HepG2 (cell line): ENCODE data around the gene MYH15. TPM values are rescaled to one million over a fixed set of nuclear protein-coding genes. Genes with fewer than 3 reads are reported as not detected.

Experiments used
- ATAC-seq: fragments of 200-7000 bp; cut with Tn5 transposase; 3 replicates; pipeline ENCODE4 v1.9.1; 2020; ENCODE audit warnings: mild to moderate bottlenecking, moderate library complexity
- BruUV-seq: library from RNA; stranded (reverse); fragments of 400-500 nt; replicated peaks from 2 replicates; lab custom pipeline; 2021; lab: Mats Ljungman, UMichigan
- CTCF ChIA-PET: fragments of 300-600 bp; formaldehyde crosslinking; extraction: SDS; loops from one replicate; lab custom pipeline; 2021; ENCODE audit warnings: low total read pairs, inconsistent platforms, low intra/inter-chr PET ratio; lab: Yijun Ruan, JAX
- POLR2A ChIA-PET: fragments of 350-600 bp; sonication (Branson Sonifier 250); formaldehyde crosslinking; loops from one replicate; lab custom pipeline; 2020; ENCODE audit warnings: antibody characterized with exemption, inconsistent platforms; lab: Yijun Ruan, JAX
- DNase-seq: peaks from one replicate; pipeline ENCODE4 v3.0.0-alpha.2; 2015; ENCODE audit warnings: low spot score
- FAIRE-seq: peaks from 3 replicates; lab custom pipeline; 2011; peaks lifted over from hg19 to GRCh38; lab: Jason Lieb, UNC
- H2AFZ ChIP-seq: one replicate; pipeline ENCODE4 v1.6.1; 2011; ENCODE audit warnings: low read length, inconsistent platforms
- H3K27ac ChIP-seq: fragments of 300-600 bp; 3 replicates; pipeline ENCODE4 v1.8.0; 2011; ENCODE audit warnings: mixed run types, mild to moderate bottlenecking, mixed read lengths, low read length, inconsistent platforms; ENCODE audit not compliant: insufficient read depth; ENCODE audit errors: extremely low read length
- H3K27me3 ChIP-seq, 2 experiments: fragments of 200-600 bp in 1 of 2; 2 replicates in 1 of 2; 3 replicates in 1 of 2; pipeline versions ENCODE4 v1.6.0 to v1.8.0; 2011; ENCODE audit warnings: low read length in 2 of 2, mild to moderate bottlenecking in 2 of 2, moderate library complexity in 2 of 2, inconsistent platforms in 1 of 2; ENCODE audit not compliant: insufficient read depth in 2 of 2, control insufficient read depth in 1 of 2
- H3K36me3 ChIP-seq, 2 experiments: fragments of 200-600 bp in 1 of 2; replicated peaks in 1 of 2; 2 replicates in 1 of 2; 3 replicates in 1 of 2; pipeline versions ENCODE4 v1.5.1 to v1.8.0; 2011; ENCODE audit warnings: low read length in 2 of 2, inconsistent platforms in 1 of 2; ENCODE audit not compliant: insufficient read depth in 2 of 2, control insufficient read depth in 1 of 2
- H3K4me1 ChIP-seq: 2 replicates; pipeline ENCODE4 v1.5.1; 2012; ENCODE audit warnings: low read length, inconsistent platforms; ENCODE audit not compliant: insufficient read depth
- H3K4me2 ChIP-seq: 2 replicates; pipeline ENCODE4 v1.6.0; 2011; ENCODE audit warnings: low read depth, low read length, inconsistent platforms
- H3K4me3 ChIP-seq, 3 experiments: fragments of 200-600 bp in 1 of 3; sonication (generic), shearing (Covaris generic) in 1 of 3; replicated peaks in 1 of 3; 2 replicates each; pipeline ENCODE4 v1.5.1; 2011 to 2016; ENCODE audit warnings: low read length in 3 of 3, inconsistent platforms in 2 of 3, low read depth in 2 of 3, mild to moderate bottlenecking in 2 of 3, control low read depth in 1 of 3, mixed read lengths in 1 of 3; ENCODE audit not compliant: insufficient read depth in 1 of 3
- H3K79me2 ChIP-seq: one replicate; pipeline ENCODE4 v1.6.1; 2011; ENCODE audit warnings: low read length, inconsistent platforms; ENCODE audit not compliant: insufficient read depth
- H3K9ac ChIP-seq: 2 replicates; pipeline ENCODE4 v1.6.0; 2011; ENCODE audit warnings: mild to moderate bottlenecking, low read depth, low read length, inconsistent platforms; ENCODE audit not compliant: insufficient read depth
- H3K9me3 ChIP-seq: 2 replicates; pipeline ENCODE4 v1.5.1; 2012; ENCODE audit warnings: mild to moderate bottlenecking, low read length
- H4K20me1 ChIP-seq: 2 replicates; pipeline ENCODE4 v1.6.0; 2011; ENCODE audit warnings: inconsistent platforms, mild to moderate bottlenecking, low read length, moderate library complexity; ENCODE audit not compliant: insufficient read depth
- ESRRA ChIP-seq: sonication (generic); formaldehyde crosslinking; IDR thresholded peaks from 2 replicates; pipeline ENCODE4 v1.5.1; 2020; ENCODE audit warnings: mild to moderate bottlenecking, low read depth, missing genetic modification reagents
- GABPA ChIP-seq, 2 experiments: IDR thresholded peaks; 2 replicates each; pipeline ENCODE4 v1.6.1; 2011 to 2016; ENCODE audit warnings: low read depth in 2 of 2, low read length in 1 of 2, missing biosample characterization in 1 of 2, missing genetic modification characterization in 1 of 2
- HDAC6 ChIP-seq: fragments of 200-600 bp; sonication (generic); IDR thresholded peaks from 2 replicates; pipeline ENCODE4 v1.7.0; 2017; ENCODE audit warnings: mild to moderate bottlenecking, antibody characterized with exemption, low read length, low read depth
- PITX1 ChIP-seq: sonication (generic); formaldehyde crosslinking; IDR thresholded peaks from 2 replicates; pipeline ENCODE4 v1.5.1; 2020; ENCODE audit warnings: mild to moderate bottlenecking, missing genetic modification reagents
- RARA ChIP-seq: IDR thresholded peaks from 2 replicates; pipeline ENCODE4 v1.6.1; 2016; ENCODE audit warnings: missing genetic modification reagents, missing compliant biosample characterization
- SUZ12 ChIP-seq: fragments of 150-350 bp; IDR thresholded peaks from 2 replicates; pipeline ENCODE4 v1.6.1; 2014; ENCODE audit warnings: low read depth, low read length
- ZNF136 ChIP-seq: sonication (generic); formaldehyde crosslinking; IDR thresholded peaks from 2 replicates; pipeline ENCODE4 v1.8.1; 2022; ENCODE audit warnings: low read depth, mild to moderate bottlenecking, moderate library complexity, missing genetic modification reagents
- WGBS: methylation state at CpG from one replicate; pipeline ENCODE4 v1.1.6; 2017; ENCODE audit warnings: low lambda C conversion rate; 5-methylcytosine and 5-hydroxymethylcytosine counted together
- in situ Hi-C: cut with HindIII; loops from 2 replicates; pipeline ENCODE4 v1.10.0; 2017; ENCODE audit warnings: low pct_unique_long_range_greater_than_20kb; ENCODE audit not compliant: extremely low pct_ligation_motif_present
- intact Hi-C: fragments of 100-400 bp; cut with micrococcal nuclease; formaldehyde crosslinking; loops from one replicate; pipeline ENCODE4 v1.10.0; 2022; ENCODE audit not compliant: unreplicated experiment
- polyA plus RNA-seq, 8 experiments: library from polyadenylated mRNA; depleted of rRNA in 3 of 8; stranded (reverse) in 7 of 8; unstranded in 1 of 8; fragments of >200 nt; fragmentation: Illumina TruSeq in 4 of 8; extraction: Trizol in 4 of 8; gene quantifications; 2 replicates each; pipeline versions ENCODE4 v1.2.1 to v1.2.3, GENCODE V29; 2011 to 2016; ENCODE audit warnings: low read depth in 4 of 8, missing spikeins in 1 of 8, mixed read lengths in 1 of 8; ENCODE audit not compliant: insufficient read depth in 1 of 8
- total RNA-seq, 5 experiments: library from RNA; depleted of rRNA; stranded (reverse); fragments of >200 nt; fragmentation: Illumina TruSeq; extraction: Trizol; gene quantifications; 2 replicates each; pipeline ENCODE4 v1.2.3, GENCODE V29; 2016; ENCODE audit warnings: low read depth in 1 of 5
- TF ChIP-seq, protein P1 (sequence below): sonication (generic); formaldehyde crosslinking; IDR thresholded peaks from 2 replicates; pipeline ENCODE4 v1.5.0; 2020; ENCODE audit warnings: missing genetic modification reagents
- TF ChIP-seq, protein P2 (sequence below): sonication (generic); formaldehyde crosslinking; IDR thresholded peaks from 2 replicates; pipeline ENCODE4 v1.5.0; 2020; ENCODE audit warnings: missing genetic modification reagents, mild to moderate bottlenecking, borderline replicate concordance
- TF ChIP-seq, protein P3 (sequence below): IDR thresholded peaks from 2 replicates; pipeline ENCODE4 v1.6.1; 2016; ENCODE audit warnings: missing compliant biosample characterization, missing genetic modification reagents, borderline replicate concordance
- TF ChIP-seq, protein P4 (sequence below): sonication (generic); formaldehyde crosslinking; IDR thresholded peaks from 2 replicates; pipeline ENCODE4 v1.4.0; 2020; ENCODE audit warnings: missing genetic modification reagents, borderline replicate concordance
- TF ChIP-seq, protein P5 (sequence below): sonication (generic); formaldehyde crosslinking; IDR thresholded peaks from 2 replicates; pipeline ENCODE4 v1.8.0; 2022; ENCODE audit warnings: mild to moderate bottlenecking, missing genetic modification reagents; ENCODE audit not compliant: insufficient replicate concordance
- TF ChIP-seq, protein P6 (sequence below): sonication (generic); formaldehyde crosslinking; IDR thresholded peaks from 2 replicates; pipeline ENCODE4 v1.8.1; 2023; ENCODE audit warnings: missing genetic modification reagents, inconsistent platforms, borderline replicate concordance
- TF ChIP-seq, protein P7 (sequence below): sonication (generic); formaldehyde crosslinking; IDR thresholded peaks from 2 replicates; pipeline ENCODE4 v1.4.0; 2020; ENCODE audit warnings: missing genetic modification reagents, mild to moderate bottlenecking, borderline replicate concordance

MYH15 gene
- total and polyA plus RNA-seq, 2 of the 13 experiments (the other 11 are each of a cell fraction or from before 2014, with no cell fraction given) = 0.03 to 0.09 TPM

DNA sequence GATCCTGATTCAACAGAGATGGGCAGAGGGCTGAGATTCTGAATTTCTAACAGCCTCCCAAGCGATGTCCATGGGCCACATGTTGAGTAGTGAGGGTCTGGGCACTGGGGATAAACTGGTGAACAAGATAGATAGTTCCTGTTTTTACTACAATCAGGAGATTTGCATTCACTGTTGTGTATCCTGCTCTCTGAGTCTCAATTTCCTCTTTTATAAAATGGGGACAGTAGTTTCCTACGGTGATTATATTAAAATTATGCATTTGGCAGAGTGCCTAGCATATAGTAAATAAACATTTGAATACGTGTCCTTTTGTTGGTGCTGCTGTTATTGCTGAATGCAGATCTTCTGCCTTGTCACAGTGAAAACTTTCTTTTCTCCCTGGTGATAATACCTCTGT, 102.5 kb downstream of the MYH15 start:
- Histone ChIP-seq H3K4me1 (peaks cover 8% of the 10 kb centered on the region), H4K20me1 (no peaks in the 10 kb centered on the region), H3K9me3 (no peaks in the 10 kb centered on the region), H3K9ac (no peak overlapping the region), H3K27ac (no peak overlapping the region), H3K36me3 (no peaks in the 10 kb centered on the region), H3K79me2 (no peaks in the 10 kb centered on the region), H3K27me3 (peaks cover 0 to 4% of the 10 kb centered on the region in 2 experiments; a peak in 2 of 5 replicates), H3K4me2 (no peak overlapping the region), H3K4me3 (no peak overlapping the region), H2AFZ (no peak overlapping the region)
- in situ Hi-C loops = loop anchor here (5.0 to 10.0 kb wide), 2 partner anchors 256 to 473 kb away; no protein-coding TSS in a partner anchor
- CTCF ChIA-PET = no interaction called here
- 11% methylated on average over 3 of the region's 3 CpGs for WGBS
- DNase-seq (no peak), ATAC-seq (no peak), FAIRE-seq (no peak)
- intact Hi-C loops = loop anchor here (2.0 to 5.0 kb wide), 2 partner anchors 471 to 1173 kb away; no protein-coding TSS in a partner anchor
- BruUV-seq = no TSS peak
- POLR2A ChIA-PET = no interaction called here
- TF ChIP-seq RARA (CRISPR knock-in tag) = no peak
- no peak for TF ChIP-seq ZNF136
- TF ChIP-seq, protein P1, sequence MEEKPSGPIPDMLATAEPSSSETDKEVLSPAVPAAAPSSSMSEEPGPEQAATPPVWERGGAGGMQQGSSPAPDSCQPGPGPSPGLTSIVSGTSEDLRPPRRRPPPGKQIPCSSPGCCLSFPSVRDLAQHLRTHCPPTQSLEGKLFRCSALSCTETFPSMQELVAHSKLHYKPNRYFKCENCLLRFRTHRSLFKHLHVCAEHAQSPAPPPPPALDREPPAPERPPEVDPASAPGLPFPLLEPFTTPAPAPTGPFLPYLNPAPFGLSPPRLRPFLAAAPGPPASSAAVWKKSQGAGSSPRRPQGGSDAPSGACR (CRISPR knock-in tag) = no peak
- TF ChIP-seq, protein P2, sequence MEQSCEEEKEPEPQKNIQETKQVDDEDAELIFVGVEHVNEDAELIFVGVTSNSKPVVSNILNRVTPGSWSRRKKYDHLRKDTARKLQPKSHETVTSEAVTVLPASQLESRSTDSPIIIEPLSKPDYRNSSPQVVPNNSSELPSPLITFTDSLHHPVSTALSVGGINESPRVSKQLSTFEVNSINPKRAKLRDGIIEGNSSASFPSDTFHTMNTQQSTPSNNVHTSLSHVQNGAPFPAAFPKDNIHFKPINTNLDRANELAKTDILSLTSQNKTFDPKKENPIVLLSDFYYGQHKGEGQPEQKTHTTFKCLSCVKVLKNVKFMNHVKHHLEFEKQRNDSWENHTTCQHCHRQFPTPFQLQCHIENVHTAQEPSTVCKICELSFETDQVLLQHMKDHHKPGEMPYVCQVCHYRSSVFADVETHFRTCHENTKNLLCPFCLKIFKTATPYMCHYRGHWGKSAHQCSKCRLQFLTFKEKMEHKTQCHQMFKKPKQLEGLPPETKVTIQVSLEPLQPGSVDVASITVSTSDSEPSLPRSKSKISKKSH = no peak
- TF ChIP-seq PITX1 (CRISPR knock-in tag) = no peak
- TF ChIP-seq, protein P3, sequence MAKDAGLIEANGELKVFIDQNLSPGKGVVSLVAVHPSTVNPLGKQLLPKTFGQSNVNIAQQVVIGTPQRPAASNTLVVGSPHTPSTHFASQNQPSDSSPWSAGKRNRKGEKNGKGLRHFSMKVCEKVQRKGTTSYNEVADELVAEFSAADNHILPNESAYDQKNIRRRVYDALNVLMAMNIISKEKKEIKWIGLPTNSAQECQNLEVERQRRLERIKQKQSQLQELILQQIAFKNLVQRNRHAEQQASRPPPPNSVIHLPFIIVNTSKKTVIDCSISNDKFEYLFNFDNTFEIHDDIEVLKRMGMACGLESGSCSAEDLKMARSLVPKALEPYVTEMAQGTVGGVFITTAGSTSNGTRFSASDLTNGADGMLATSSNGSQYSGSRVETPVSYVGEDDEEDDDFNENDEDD = no peak
- TF ChIP-seq, protein P4, sequence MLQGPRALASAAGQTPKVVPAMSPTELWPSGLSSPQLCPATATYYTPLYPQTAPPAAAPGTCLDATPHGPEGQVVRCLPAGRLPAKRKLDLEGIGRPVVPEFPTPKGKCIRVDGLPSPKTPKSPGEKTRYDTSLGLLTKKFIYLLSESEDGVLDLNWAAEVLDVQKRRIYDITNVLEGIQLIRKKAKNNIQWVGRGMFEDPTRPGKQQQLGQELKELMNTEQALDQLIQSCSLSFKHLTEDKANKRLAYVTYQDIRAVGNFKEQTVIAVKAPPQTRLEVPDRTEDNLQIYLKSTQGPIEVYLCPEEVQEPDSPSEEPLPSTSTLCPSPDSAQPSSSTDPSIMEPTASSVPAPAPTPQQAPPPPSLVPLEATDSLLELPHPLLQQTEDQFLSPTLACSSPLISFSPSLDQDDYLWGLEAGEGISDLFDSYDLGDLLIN (CRISPR knock-in tag) = no peak
- no peak for TF ChIP-seq SUZ12
- TF ChIP-seq, protein P5, sequence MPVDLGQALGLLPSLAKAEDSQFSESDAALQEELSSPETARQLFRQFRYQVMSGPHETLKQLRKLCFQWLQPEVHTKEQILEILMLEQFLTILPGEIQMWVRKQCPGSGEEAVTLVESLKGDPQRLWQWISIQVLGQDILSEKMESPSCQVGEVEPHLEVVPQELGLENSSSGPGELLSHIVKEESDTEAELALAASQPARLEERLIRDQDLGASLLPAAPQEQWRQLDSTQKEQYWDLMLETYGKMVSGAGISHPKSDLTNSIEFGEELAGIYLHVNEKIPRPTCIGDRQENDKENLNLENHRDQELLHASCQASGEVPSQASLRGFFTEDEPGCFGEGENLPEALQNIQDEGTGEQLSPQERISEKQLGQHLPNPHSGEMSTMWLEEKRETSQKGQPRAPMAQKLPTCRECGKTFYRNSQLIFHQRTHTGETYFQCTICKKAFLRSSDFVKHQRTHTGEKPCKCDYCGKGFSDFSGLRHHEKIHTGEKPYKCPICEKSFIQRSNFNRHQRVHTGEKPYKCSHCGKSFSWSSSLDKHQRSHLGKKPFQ = no peak
- TF ChIP-seq, protein P6, sequence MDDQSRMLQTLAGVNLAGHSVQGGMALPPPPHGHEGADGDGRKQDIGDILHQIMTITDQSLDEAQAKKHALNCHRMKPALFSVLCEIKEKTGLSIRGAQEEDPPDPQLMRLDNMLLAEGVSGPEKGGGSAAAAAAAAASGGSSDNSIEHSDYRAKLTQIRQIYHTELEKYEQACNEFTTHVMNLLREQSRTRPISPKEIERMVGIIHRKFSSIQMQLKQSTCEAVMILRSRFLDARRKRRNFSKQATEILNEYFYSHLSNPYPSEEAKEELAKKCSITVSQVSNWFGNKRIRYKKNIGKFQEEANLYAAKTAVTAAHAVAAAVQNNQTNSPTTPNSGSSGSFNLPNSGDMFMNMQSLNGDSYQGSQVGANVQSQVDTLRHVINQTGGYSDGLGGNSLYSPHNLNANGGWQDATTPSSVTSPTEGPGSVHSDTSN = no peak
- no peak for TF ChIP-seq GABPA (IDR thresholded peaks at IDR 0.05; ENCODE audit: low read depth, low read length)
- no peak for TF ChIP-seq GABPA (CRISPR knock-in tag; IDR thresholded peaks at IDR 0.05; ENCODE audit: low read depth)
- TF ChIP-seq, protein P7, sequence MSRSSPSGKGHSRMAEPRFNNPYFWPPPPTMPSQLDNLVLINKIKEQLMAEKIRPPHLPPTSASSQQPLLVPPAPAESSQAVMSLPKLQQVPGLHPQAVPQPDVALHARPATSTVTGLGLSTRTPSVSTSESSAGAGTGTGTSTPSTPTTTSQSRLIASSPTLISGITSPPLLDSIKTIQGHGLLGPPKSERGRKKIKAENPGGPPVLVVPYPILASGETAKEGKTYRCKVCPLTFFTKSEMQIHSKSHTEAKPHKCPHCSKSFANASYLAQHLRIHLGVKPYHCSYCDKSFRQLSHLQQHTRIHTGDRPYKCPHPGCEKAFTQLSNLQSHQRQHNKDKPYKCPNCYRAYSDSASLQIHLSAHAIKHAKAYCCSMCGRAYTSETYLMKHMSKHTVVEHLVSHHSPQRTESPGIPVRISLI = no peak
- no peak for TF ChIP-seq HDAC6
- no peak for TF ChIP-seq ESRRA (CRISPR knock-in tag)
